Transverse colon (tissue), 4 donors: ENCODE results near the gene SLC25A42. TPM values are rescaled to one million over a fixed set of nuclear protein-coding genes. Genes with fewer than 3 reads are reported as not detected.
A peak's percentile ranks its signal among the peaks of the same experiment; 100 is the strongest.

Experiments
- DNase-seq: peaks from one replicate; pipeline ENCODE4 v3.0.0-alpha.2; 2019
- H3K27ac ChIP-seq, 4 donors: fragments of 200-600 bp; sonication (generic); 2 replicates each; pipeline ENCODE4 v1.5.1; 2016 to 2018; ENCODE audit warnings: inconsistent platforms in 4 of 4
- H3K27me3 ChIP-seq: fragments of 200-600 bp; sonication (generic); 2 replicates; pipeline ENCODE4 v1.5.1; 2017; ENCODE audit warnings: inconsistent platforms
- H3K36me3 ChIP-seq, 4 donors: fragments of 200-600 bp; sonication (generic); 2 replicates each; pipeline ENCODE4 v1.5.1; 2017 to 2019; ENCODE audit warnings: inconsistent platforms in 4 of 4
- H3K4me1 ChIP-seq, 4 donors: fragments of 200-600 bp; sonication (generic); 2 replicates each; pipeline ENCODE4 v1.5.1; 2017 to 2020; ENCODE audit warnings: inconsistent platforms in 4 of 4
- H3K4me3 ChIP-seq, 4 donors: fragments of 200-600 bp; sonication (generic); 1 replicate in 1 of 4; 2 replicates in 3 of 4; pipeline versions ENCODE4 v1.5.1 to v1.6.1; 2017 to 2019; ENCODE audit warnings: inconsistent platforms in 4 of 4
- H3K9me3 ChIP-seq, 2 donors: fragments of 200-600 bp; sonication (generic); 2 replicates each; pipeline ENCODE4 v1.5.1; 2017 to 2019; ENCODE audit warnings: inconsistent platforms in 2 of 2
- EP300 ChIP-seq: sonication (generic); formaldehyde crosslinking; IDR thresholded peaks from one replicate; pipeline ENCODE4 v1.6.1; 2017; ENCODE audit warnings: antibody characterized with exemption, low read depth
- POLR2A ChIP-seq: fragments of 450-650 bp; IDR thresholded peaks from one replicate; pipeline ENCODE4 v1.6.1; 2016; ENCODE audit warnings: antibody characterized with exemption, mild to moderate bottlenecking, moderate library complexity
- POLR2AphosphoS5 ChIP-seq, 3 donors: sonication (generic); formaldehyde crosslinking; IDR thresholded peaks; one replicate each; pipeline ENCODE4 v1.6.1; 2016; ENCODE audit warnings: antibody characterized with exemption in 3 of 3
- whole genome bisulfite sequencing, 2 donors: methylation state at CpG; one replicate each; pipeline ENCODE4 v1.1.5; 2018; ENCODE audit warnings: low coverage in 1 of 2; 5-methylcytosine and 5-hydroxymethylcytosine counted together
- in situ Hi-C, 4 donors: fragments of 200-750 bp; cut with MboI; loops; one replicate each; pipeline versions ENCODE4 v1.15.0 to v1.15.1; 2017; ENCODE audit warnings: low sequenced_read_pairs in 3 of 4, low pct_ligation_motif_present in 1 of 4, low pct_unique_long_range_greater_than_20kb in 1 of 4
- intact Hi-C: fragments of 100-400 bp; cut with DNase I; formaldehyde crosslinking; loops from one replicate; pipeline ENCODE4 v1.15.1; 2023; ENCODE audit warnings: low total_unique reads
- total RNA-seq, 4 donors: library from RNA; depleted of rRNA; stranded (reverse); fragments of >200 nt; gene quantifications; one replicate each; pipeline ENCODE4 v1.1.0, GENCODE V29; 2016
- TF ChIP-seq, protein P1 (sequence below), 5 experiments: fragments of 200-600 bp in 3 of 5; fragments of 450-650 bp in 2 of 5; sonication (generic) in 3 of 5; IDR thresholded peaks; 1 replicate in 2 of 5; 2 replicates in 3 of 5; pipeline ENCODE4 v1.5.1; 2016 to 2017; ENCODE audit warnings: antibody characterized with exemption in 5 of 5, inconsistent platforms in 3 of 5, mild to moderate bottlenecking in 2 of 5, moderate library complexity in 1 of 5

The SLC25A42 gene
- total RNA-seq, 4 donors from 2014 or later = 6.8 to 141 (median 24.5) TPM

DNA sequence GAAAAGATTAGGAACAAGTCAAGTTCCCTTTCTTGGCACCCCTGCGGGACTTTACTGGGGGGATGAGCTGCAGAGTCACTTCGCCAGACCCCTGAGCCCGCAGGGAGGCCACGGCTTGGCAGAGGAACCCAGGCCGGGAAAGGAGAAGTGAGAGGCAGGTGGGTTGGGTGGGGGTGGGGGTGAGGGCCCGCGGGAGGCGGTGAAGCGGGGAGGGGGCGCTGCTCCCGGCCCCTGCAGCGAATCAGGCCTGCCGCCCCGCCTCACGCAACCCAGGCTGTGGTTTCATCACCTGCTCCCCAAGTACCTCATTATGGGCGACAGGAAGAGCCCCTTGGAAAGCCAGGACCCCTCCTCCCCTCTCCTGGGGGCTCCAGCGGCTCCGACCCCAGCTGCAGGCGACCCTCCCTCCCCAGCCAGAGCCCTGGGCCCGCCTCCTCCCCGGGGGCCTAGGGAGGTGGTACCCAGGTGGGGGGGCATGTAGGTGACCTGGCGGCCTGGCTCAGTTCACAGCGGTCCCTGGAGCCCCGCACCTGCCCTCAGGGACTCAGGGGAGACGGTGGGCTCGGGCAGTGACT lies 96.8 kb downstream of the SLC25A42 start:
- in situ Hi-C loops (no loop called here), intact Hi-C loops (no loop called here)
- no peak overlapping the region for H3K4me3 ChIP-seq
- no peaks in the 10 kb centered on the region for H3K27me3 ChIP-seq
- no peaks in the 10 kb centered on the region for H3K9me3 ChIP-seq
- TF ChIP-seq POLR2A (no peak), EP300 (no peak), POLR2AphosphoS5 (IDR thresholded peaks at IDR 0.05) (no peak)
- TF ChIP-seq, protein P1, sequence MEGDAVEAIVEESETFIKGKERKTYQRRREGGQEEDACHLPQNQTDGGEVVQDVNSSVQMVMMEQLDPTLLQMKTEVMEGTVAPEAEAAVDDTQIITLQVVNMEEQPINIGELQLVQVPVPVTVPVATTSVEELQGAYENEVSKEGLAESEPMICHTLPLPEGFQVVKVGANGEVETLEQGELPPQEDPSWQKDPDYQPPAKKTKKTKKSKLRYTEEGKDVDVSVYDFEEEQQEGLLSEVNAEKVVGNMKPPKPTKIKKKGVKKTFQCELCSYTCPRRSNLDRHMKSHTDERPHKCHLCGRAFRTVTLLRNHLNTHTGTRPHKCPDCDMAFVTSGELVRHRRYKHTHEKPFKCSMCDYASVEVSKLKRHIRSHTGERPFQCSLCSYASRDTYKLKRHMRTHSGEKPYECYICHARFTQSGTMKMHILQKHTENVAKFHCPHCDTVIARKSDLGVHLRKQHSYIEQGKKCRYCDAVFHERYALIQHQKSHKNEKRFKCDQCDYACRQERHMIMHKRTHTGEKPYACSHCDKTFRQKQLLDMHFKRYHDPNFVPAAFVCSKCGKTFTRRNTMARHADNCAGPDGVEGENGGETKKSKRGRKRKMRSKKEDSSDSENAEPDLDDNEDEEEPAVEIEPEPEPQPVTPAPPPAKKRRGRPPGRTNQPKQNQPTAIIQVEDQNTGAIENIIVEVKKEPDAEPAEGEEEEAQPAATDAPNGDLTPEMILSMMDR (IDR thresholded peaks at IDR 0.05) = no peak
- H3K36me3 ChIP-seq = no peaks in the 10 kb centered on the region
- 73% methylated on average over 23 of the region's 26 CpGs; no CpG with 5 or more reads in 1 of the 2 donors for WGBS, 2 donors
- peak overlapping the region in 1 of 4 donors; percentile 48 for H3K27ac ChIP-seq
- no peaks in the 10 kb centered on the region for H3K4me1 ChIP-seq
- DNase-seq = peak; percentile 48

DNA sequence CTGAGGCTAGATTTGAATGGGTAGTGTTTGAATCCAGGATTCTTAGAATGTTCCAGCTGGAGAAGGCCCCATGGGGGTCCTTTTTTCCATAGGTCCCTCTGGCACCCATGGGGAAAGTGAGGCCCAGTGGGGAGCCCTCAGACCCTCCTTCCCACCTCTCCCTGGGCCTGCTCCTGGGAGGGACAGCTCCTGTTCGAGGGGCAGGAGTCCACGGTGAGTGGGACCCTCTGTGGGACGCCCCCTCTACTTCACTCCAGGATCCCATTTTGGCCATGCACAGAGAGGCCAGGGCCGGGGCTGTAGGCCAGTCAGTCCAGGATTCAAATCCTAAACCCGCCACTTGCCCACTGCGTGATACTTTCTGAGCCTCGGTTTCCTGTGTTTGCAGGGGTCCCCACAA lies 98.7 kb downstream of the SLC25A42 start:
- Histone ChIP-seq H3K27ac (no peak overlapping the region), H3K27me3 (no peaks in the 10 kb centered on the region), H3K36me3 (no peaks in the 10 kb centered on the region), H3K9me3 (no peaks in the 10 kb centered on the region), H3K4me3 (no peak overlapping the region), H3K4me1 (no peaks in the 10 kb centered on the region)
- intact Hi-C loops = no loop called here
- 90% methylated on average over 7 of the region's 7 CpGs; no CpG with 5 or more reads in 1 of the 2 donors for WGBS, 2 donors
- in situ Hi-C loops = no loop called here
- TF ChIP-seq POLR2A (no peak), EP300 (no peak), POLR2AphosphoS5 (IDR thresholded peaks at IDR 0.05) (no peak)
- DNase-seq = no peak

Other genes with a start within 250 kb of the SLC25A42 start
- gene UPF1, start 232.0 kb upstream of the SLC25A42 start, total RNA-seq = 100 to 1,000 TPM in 1 of 4 donors, 10 to 100 TPM in 3; 84.2 to 153 (median 91.9) TPM
- gene CERS1, start 167.8 kb upstream of the SLC25A42 start, total RNA-seq = not detected
- gene COPE, start 144.6 kb upstream of the SLC25A42 start, total RNA-seq = 100 to 1,000 TPM; 144 to 268 (median 179) TPM
- 10 to 100 TPM; 42.1 to 90.8 (median 50.4) TPM for gene DDX49, start 144.3 kb upstream of the SLC25A42 start, total RNA-seq
- 10 to 100 TPM in 3 of 4 donors, 1 to 10 TPM in 1; 8.1 to 82.0 (median 12.7) TPM for gene HOMER3, start 122.8 kb upstream of the SLC25A42 start, total RNA-seq
- gene SUGP2, start 30.5 kb upstream of the SLC25A42 start, total RNA-seq = 100 to 1,000 TPM in 1 of 4 donors, 10 to 100 TPM in 3; 43.0 to 132 (median 57.9) TPM
- 100 to 1,000 TPM in 1 of 4 donors, 10 to 100 TPM in 3; 15.2 to 220 (median 22.9) TPM for gene ARMC6, start 30.4 kb upstream of the SLC25A42 start, total RNA-seq
- gene TMEM161A, start 74.5 kb downstream of the SLC25A42 start, total RNA-seq = 10 to 100 TPM; 16.9 to 41.9 (median 18.5) TPM
- gene MEF2B, start 106.3 kb downstream of the SLC25A42 start, total RNA-seq = under 1 TPM in 1 of 4 donors, not detected in 3; 0.95 TPM
- 100 to 1,000 TPM in 1 of 4 donors, 10 to 100 TPM in 3; 13.0 to 132 (median 26.6) TPM for gene BORCS8, start 128.2 kb downstream of the SLC25A42 start, total RNA-seq
- 10 to 100 TPM; 35.9 to 51.1 (median 48.6) TPM for gene RFXANK, start 128.3 kb downstream of the SLC25A42 start, total RNA-seq
- gene NR2C2AP, start 139.4 kb downstream of the SLC25A42 start, total RNA-seq = 10 to 100 TPM in 1 of 4 donors, 1 to 10 TPM in 3; 2.2 to 12.3 (median 6.4) TPM
- under 1 TPM in 1 of 4 donors, not detected in 3; 0.16 TPM for gene NCAN, start 148.0 kb downstream of the SLC25A42 start, total RNA-seq
- 10 to 100 TPM in 2 of 4 donors, 1 to 10 TPM in 2; 4.0 to 54.6 (median 17.5) TPM for gene TM6SF2, start 209.3 kb downstream of the SLC25A42 start, total RNA-seq